ENCODE data around the gene CCDC138.
"Not testable (repeated sequence)": the region's sequence is repeated elsewhere in the genome, so short reads cannot be mapped to it uniquely, and the experiment has no call there.

Gene CCDC138, protein sequence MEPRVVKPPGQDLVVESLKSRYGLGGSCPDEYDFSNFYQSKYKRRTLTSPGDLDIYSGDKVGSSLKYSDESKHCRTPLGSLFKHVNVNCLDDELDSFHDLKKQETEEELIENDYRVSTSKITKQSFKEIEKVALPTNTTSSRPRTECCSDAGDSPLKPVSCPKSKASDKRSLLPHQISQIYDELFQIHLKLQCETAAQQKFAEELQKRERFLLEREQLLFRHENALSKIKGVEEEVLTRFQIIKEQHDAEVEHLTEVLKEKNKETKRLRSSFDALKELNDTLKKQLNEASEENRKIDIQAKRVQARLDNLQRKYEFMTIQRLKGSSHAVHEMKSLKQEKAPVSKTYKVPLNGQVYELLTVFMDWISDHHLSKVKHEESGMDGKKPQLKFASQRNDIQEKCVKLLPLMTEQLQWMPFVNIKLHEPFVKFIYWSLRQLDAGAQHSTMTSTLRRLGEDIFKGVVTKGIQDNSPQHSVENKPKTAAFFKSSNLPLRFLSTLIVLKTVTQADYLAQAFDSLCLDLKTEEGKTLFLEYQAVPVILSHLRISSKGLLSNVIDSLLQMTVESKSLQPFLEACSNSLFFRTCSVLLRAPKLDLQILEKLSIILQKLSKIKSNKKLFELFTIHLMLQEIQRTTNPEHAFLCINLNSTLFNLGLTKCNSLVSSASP

GRCh38 chr2:108786354-108787215 is at the start of gene CCDC138:
Gene CCDC138 (plus strand): TSS chr2:108786771. CDS start chr2:108786823, 52 bp downstream.
- DNase-seq = peak in 55 of 56 donors; percentile 18 to 83 (median 60)

DNA sequence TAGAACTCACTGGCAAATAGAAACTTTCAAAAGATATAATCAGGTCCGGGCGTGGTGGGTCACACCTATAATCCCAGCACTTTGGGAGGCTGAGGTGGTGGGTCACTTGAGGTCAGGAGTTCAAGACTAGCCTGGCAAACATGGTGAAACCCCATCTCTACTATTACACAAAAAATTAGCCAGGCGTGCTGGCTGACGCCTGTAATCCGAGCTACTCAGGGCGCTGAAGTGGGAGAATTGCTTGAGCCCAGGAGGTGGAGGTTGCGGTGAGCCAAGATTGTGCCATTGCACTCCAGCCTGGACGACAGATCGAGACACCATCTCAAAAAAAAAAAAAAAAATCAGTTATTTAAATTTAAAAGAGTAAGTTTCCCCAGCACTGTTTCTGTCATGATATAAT is 28.6 kb upstream of the CCDC138 start:
- not testable (repeated sequence) for DNase-seq

GRCh38 chr2:108762618-108763017 is 24.0 kb upstream of the CCDC138 start:
- not testable (repeated sequence) for DNase-seq

DNA sequence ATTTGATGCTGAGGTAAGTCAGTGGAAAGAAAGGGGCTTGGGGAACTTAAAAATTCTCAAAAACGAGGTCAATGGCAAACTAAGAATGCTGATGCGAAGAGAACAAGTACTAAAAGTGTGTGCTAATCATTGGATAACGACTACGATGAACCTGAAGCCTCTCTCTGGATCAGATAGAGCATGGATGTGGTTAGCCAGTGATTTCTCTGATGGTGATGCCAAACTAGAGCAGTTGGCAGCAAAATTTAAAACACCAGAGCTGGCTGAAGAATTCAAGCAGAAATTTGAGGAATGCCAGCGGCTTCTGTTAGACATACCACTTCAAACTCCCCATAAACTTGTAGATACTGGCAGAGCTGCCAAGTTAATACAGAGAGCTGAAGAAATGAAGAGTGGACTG is 19.9 kb upstream of the CCDC138 start:
- DNase-seq = not testable (repeated sequence)

DNA sequence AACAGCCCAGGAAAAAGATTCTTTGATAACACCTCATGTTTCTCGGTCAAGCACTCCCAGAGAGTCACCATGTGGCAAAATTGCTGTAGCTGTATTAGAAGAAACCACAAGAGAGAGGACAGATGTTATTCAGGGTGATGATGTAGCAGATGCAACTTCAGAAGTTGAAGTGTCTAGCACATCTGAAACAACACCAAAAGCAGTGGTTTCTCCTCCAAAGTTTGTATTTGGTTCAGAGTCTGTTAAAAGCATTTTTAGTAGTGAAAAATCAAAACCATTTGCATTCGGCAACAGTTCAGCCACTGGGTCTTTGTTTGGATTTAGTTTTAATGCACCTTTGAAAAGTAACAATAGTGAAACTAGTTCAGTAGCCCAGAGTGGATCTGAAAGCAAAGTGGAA is 18.7 kb upstream of the CCDC138 start:
- DNase-seq = not testable (repeated sequence)

DNA sequence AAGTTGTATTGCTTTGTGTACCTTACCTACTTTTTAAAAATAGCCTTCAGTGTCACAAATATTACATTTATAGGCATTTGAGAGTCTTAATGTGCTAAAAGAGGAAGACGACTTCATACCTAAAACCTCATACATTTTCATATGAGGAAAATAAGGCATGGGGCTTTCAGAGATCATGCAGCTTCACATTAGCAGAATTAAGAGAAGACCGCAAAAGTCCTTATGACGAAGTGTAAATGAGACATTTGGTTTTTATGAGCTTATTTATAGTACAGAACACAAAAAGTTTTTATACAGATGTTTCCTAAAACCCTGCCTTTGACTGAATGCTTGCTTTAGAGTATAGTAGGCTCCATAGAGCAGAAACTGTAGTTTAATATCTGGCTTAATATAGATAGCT is 10.1 kb upstream of the CCDC138 start:
- DNase-seq = no peak

- no peak for DNase-seq
Measured at GRCh38 chr2:108778857-108779256, 7.7 kb upstream of the CCDC138 start.

- no peak for DNase-seq
Measured at GRCh38 chr2:108786008-108786353, 590 bp upstream of the CCDC138 start.

- no peak for DNase-seq
Measured at GRCh38 chr2:108787216-108787541, 608 bp downstream of the CCDC138 start.

- no peak for DNase-seq
Measured at GRCh38 chr2:108803045-108803736, 16.6 kb downstream of the CCDC138 start.

- DNase-seq = no peak
Measured at GRCh38 chr2:108805032-108805431, 18.5 kb downstream of the CCDC138 start.

- no peak for DNase-seq
Measured at GRCh38 chr2:108805782-108806181, 19.2 kb downstream of the CCDC138 start.

DNA sequence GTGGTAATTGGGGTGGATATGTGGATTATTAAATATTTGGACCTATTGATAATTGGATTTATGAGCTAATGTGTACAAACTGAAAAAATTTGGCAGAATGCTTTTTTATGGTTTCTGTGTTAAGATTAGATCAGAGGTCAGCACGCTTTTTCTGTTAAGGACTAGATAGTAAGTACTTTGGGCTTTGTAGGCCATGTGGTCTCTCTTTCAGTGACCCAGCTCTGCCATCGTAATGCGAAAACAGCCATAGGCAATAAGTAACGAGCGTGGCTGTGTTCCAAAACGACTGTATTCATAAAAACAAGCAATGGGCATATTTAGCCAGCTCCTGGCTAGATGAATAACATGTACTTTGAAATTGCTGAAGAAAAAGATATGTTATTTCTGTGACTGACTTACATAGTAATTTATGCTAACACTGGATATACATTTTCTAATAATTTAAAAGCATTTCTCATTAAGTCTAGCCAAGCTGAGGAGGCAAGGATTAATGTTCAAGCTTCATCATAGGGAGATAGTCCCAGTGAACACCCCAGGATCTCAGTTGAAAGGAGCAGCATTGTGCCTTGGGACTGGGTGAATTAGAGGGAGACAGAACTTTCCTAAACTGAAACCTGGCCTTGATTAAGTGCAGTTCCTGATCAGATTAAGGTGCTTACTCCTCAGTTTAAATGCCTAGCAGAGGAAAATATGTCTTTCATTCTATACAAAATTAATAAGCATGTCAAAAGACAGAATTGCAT is 20.0 kb downstream of the CCDC138 start:
- no peak for DNase-seq

- DNase-seq = no peak
Measured at GRCh38 chr2:108809936-108810335, 23.4 kb downstream of the CCDC138 start.

DNA sequence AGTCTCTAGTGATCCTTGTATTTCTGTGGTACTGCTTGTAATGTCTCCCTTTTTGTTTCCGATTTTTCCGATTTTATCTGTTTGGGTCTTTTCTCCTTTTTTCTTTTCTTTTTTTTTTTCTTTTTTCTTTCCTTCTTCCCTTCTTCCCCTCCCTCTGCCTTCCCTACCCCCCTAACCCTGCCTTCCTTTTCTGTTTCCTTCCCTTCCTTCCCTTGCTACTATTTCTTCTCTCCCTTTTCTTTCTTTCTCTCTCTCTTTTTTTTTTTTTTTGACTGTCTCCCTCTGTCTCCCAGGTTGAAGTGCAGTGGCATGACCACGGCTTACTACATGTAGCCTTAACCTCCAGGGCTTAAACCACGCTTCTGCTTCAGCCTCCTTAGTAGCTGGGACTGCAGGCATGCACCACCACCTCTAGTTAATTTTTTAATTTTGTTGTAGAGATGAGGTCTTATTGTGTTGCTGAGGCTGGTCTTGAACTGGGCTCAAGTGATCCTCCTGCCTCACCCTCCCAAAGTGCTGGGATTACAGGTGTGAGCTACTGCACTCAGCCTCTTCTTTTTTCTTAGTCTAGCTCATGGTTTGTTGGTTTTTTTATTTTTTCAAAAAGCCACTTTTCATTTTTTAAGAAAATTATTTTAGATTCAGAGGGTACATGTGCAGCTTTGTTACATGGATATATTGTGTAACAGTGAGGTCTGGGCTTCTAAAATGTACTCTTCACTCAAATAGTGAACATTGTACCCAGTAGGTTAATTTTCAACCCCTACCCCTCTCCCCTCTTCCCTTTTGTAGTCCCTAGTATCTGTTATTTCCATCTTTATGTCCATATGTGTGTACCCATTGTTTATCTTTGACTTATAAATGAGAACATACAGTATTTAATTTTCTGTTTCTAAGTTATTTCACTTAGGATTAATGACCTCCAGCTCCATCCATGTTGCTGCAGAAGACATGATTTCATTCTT is 24.7 kb downstream of the CCDC138 start:
- no peak for DNase-seq

- DNase-seq = no peak
Measured at GRCh38 chr2:108813732-108814131, 27.2 kb downstream of the CCDC138 start.

GRCh38 chr2:108820482-108820881 is 33.9 kb downstream of the CCDC138 start:
- DNase-seq = no peak

- no peak for DNase-seq
Measured at GRCh38 chr2:108823286-108823685, 36.7 kb downstream of the CCDC138 start.

DNA sequence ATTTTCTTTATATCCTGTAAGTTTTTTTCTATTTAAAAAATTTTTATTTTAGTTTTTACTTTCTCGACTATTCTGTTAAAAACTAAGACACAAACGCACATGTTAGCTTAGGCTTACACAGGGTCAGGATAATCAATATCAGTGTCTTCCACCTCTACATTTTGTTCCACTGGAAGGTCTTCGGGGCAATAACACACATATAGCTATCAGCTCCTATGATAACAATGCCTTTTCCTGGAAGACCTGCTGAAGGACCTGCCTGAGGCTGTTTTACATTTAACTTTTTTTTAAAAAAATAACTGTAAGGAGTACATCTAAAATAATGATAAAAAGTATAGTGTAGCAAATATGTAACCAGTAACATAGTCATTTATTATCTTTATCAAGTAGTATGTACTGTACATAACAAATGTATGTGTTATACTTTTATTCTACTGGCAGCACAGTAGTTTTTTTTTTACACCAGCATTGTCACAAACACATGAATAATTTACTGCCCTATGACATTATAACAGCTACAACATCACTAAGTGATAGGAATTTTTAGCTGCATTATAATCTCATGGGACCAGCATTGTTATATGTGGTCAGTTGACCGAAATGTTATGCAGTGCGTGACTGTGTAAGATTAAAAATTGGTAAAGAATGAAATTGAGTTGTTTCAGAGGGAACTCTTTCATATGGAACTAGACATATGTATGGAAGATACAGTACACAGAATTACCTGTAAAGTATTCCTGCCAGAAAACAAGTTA is 37.9 kb downstream of the CCDC138 start:
- no peak for DNase-seq
